GM18870 (cell line): ENCODE data around the gene TMEM205.
"Not testable (repeated sequence)": the region's sequence is repeated elsewhere in the genome, so short reads cannot be mapped to it uniquely, and the experiment has no call there.

Experiments used
- ATAC-seq: cut with Tn5 transposase; IDR thresholded peaks from one replicate; pipeline ENCODE4 v1.9.1; 2021; ENCODE audit warnings: moderate library complexity; ENCODE audit not compliant: unreplicated experiment

The TMEM205 gene

DNA sequence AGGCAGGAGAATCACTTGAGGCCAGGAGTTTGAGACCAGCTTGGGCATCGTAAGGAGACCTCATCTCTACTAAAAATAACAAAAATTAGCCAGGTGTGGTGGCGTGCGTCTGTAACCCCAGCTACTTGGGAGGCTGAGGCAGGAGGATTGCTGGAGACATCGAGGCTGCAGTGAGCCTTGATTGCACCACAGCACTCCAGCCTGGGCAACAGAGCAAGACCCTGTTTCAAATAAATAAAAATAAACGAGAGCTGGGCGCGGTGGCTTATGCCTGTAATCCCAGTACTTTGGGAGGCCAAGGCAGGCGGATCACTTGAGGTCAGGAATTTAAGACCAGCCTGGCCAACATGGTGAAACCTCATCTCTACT lies 6.0 kb downstream of the TMEM205 start:
- not testable (repeated sequence) for ATAC-seq

- ATAC-seq = no peak
Measured at GRCh38 chr19:11339254-11340098, 6.6 kb downstream of the TMEM205 start, which contains the start of gene RAB3D. Gene RAB3D, minus strand, starts transcription at chr19:11339657. Its CDS starts 2,258 bp downstream, at chr19:11337399.

DNA sequence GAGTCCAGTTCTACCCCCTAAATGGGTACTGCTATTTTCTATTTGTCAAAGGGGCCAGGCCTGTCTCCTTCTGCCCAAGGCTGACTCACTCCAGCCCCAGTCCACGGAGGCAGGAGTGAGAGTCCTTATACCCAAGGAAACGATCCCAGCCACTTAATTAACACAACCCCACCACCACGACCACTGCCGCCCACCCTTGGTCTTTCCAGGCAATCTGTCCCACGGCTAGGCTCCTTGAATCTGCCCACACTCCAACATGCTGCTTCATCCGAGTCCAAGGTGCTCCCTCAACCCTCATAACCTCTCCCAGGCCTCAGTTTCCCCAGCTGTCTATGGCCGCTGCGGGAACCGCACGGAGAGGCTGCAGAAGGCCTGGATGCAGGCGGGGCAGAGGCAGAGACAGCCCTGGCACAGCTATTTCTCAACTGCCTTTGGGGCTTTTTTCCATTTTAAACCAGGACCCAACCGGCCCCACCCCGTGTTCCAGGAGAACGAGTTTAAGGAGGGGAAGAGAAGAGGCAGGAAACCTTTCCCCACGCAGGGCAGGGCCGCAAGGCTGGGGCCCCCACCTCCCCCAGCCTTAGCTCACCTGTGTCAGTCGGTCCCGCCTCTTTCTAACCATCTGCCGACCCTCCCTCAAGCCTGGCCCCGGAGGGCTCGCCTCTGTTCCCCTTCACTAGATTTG lies 7.4 kb downstream of the TMEM205 start:
- ATAC-seq = no peak

- ATAC-seq = no peak
Measured at GRCh38 chr19:11338121-11338520, 7.9 kb downstream of the TMEM205 start.

- no peak for ATAC-seq
Measured at GRCh38 chr19:11337080-11337479, 9.0 kb downstream of the TMEM205 start.

DNA sequence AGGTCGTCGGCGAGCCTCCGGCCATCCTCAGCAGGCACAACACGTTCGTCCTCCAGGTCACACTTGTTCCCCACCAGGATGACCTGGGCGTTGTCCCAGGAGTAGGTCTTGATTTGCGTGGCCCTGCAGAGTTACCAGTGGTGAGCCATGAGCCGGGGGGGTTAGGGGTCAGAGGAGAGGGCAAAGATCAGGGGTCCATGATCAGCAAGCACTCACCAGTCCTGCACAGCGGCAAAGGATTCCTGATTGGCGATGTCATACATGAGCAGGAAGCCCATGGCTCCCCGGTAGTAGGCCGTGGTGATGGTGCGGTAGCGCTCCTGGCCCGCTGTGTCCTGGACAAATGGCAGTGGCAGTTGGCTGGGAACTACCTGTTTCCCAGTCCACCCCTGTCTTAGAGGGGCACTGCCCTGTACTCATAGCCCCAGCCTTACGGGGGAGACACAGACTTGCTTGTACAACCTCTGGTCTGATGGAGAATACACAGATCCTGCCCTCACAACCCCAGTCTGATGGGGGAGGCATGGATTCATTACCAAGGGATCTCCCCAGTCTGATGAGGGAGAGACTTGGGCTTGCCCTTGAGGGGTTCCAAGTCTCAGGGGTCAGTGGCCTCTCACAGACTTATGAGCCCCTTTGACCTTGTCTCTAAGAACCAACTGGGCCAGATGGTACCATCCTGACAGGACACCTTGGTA lies 10.5 kb downstream of the TMEM205 start:
- ATAC-seq = no peak

DNA sequence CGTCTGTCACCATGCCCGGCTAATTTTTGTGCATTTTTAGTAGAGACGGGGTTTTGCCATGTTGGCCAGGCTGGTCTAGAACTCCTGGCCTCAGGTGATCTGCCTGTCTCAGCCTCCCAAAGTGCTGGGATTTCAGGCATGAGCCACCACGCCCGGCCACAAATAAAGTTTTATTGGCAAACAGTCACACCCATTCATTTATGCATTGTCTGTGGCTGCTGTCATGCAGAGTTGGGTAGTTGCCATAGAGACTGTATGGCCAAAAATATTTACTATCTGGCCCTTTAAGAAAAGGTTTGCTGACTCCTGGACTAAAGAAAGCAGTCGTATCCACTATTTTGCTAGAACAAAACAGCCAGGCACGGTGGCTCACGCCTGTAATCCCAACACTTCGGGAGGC lies 12.2 kb downstream of the TMEM205 start:
- ATAC-seq = not testable (repeated sequence)

DNA sequence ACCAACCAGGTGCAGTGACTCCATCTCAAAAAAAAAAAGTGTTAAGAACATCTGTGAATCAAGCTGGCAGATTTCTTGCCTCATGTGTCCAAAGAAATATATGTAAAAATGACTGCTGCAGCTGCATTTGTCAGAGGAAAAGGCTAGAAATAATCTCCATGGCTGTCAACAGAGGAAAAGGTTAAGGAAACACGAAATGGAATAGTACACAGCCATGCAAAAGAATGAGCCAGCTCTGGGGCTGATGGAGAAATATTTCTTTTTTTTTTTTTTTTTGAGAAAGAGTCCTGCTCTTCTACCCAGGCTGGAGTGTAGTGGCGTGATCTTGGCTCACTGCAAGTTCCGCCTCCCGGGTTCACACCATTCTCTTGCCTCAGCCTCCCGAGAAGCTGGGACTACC lies 13.2 kb downstream of the TMEM205 start:
- ATAC-seq = no peak

GRCh38 chr19:11331502-11331901 lies 14.6 kb downstream of the TMEM205 start:
- no peak for ATAC-seq

GRCh38 chr19:11330127-11330526 lies 15.9 kb downstream of the TMEM205 start:
- ATAC-seq = no peak

GRCh38 chr19:11325544-11325943 lies 20.5 kb downstream of the TMEM205 start:
- ATAC-seq = no peak

DNA sequence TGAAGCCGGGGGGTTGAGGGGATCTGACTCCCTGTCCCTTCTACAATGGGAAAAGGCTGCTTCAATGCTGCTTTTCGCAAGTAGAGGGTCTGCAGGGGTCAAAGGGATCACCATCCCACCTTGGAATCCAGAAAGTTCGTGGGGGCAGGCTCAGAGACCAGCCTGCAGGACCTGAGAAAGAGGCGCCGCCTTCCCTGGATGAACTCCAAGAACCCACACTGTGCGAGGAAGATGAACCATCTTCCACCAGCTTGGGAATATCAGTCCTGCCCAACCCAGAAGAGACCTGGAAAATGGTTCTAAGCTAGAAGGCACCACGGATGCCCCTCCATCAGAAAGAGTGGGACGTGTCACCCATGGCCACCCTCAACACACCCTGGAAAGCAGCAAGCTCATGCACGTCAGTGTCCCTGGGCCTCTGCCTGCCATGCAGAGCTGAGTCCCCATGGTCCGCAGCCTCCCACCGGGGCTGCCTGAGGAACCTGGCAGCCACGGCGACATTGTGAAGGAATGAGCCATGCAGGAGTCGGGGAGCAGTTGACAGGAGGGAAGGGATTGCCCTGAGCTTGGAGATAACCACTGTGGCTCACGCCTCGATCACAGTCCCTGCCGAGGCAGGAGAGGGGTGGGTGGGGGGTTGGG lies 21.2 kb downstream of the TMEM205 start:
- ATAC-seq = no peak

DNA sequence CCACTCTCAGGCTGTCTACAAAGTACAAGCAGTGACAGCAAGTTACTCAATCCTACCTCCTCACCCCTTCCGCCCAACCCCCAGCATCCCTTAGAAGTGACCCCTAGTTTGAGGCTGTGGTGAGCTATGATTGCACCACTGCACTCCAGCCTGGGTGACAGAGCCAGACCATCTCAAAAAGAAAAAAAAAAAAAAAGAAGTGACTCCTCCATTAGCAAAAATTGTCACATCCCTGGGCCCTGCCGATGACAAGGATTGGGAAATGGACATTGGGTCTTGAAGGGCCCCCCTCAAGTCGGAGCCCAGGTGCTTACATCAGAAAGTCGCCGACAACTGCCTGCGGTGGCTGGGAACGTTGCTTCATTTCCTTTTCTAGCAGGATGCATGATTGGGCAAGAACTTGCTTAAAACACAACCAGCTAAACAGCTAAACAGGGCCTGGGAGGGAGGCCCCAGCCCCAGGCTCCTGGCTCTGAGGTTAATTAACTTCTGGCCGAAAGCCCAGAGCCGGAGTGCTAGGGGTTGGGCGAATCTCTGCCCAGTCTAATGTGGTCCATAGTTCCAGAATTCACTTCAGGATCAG lies 21.9 kb downstream of the TMEM205 start:
- no peak for ATAC-seq

DNA sequence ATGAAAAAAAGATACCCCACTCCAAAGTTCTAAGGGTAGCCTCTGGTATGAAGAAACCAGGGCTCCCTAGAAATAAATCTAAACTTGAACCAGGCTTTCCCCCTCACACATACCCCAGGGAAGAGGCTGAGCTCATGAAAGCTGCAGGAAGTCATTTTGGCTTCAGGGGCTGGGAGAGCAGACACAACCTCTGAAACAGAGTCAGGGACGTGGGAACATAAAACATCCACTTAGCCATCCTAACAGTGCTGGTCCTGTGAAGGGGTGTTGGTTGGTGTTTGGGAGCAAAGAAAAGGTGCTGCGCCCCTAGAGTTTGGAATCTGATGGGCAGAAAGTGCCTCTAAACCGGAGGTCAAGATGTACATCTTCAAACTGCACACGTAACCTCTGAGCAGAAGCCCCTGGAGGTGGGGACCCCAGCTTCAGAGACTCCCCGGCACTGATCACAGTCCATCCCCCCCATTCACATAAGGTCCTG lies 22.4 kb downstream of the TMEM205 start:
- no peak for ATAC-seq

- no peak for ATAC-seq
Measured at GRCh38 chr19:11322269-11323024, 23.6 kb downstream of the TMEM205 start.

GRCh38 chr19:11321191-11322126 lies 24.6 kb downstream of the TMEM205 start:
- no peak for ATAC-seq

- ATAC-seq = not testable (repeated sequence)
Measured at GRCh38 chr19:11320278-11320995, 25.6 kb downstream of the TMEM205 start.

- no peak for ATAC-seq
Measured at GRCh38 chr19:11306337-11306736, 39.7 kb downstream of the TMEM205 start.
